ENCODE data around the gene RPS6KC1.

DNA sequence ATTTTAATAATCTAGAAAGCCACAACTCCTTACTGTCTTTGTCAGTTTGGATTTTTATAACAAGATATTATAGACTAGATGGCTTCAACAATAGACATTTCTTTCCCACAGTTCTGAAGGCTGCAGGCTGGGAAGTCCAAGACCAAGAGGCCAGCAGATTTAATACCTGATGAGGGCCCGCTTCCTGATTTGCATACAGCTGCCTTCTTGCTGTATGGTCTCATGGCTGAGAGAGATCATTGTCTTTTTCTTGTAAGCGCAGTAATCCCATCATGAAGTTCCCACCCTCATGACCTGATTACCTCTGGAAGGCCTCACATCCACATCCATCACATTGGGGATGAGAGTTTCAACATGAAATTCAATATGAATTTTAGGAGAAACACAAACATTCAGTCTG, 9.8 kb downstream of the RPS6KC1 start:
- TF ChIP-seq, protein P1, sequence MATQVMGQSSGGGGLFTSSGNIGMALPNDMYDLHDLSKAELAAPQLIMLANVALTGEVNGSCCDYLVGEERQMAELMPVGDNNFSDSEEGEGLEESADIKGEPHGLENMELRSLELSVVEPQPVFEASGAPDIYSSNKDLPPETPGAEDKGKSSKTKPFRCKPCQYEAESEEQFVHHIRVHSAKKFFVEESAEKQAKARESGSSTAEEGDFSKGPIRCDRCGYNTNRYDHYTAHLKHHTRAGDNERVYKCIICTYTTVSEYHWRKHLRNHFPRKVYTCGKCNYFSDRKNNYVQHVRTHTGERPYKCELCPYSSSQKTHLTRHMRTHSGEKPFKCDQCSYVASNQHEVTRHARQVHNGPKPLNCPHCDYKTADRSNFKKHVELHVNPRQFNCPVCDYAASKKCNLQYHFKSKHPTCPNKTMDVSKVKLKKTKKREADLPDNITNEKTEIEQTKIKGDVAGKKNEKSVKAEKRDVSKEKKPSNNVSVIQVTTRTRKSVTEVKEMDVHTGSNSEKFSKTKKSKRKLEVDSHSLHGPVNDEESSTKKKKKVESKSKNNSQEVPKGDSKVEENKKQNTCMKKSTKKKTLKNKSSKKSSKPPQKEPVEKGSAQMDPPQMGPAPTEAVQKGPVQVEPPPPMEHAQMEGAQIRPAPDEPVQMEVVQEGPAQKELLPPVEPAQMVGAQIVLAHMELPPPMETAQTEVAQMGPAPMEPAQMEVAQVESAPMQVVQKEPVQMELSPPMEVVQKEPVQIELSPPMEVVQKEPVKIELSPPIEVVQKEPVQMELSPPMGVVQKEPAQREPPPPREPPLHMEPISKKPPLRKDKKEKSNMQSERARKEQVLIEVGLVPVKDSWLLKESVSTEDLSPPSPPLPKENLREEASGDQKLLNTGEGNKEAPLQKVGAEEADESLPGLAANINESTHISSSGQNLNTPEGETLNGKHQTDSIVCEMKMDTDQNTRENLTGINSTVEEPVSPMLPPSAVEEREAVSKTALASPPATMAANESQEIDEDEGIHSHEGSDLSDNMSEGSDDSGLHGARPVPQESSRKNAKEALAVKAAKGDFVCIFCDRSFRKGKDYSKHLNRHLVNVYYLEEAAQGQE (IDR thresholded peaks at IDR 0.05; ENCODE audit: low read depth) = no peak
- TF ChIP-seq CEBPB (IDR thresholded peaks at IDR 0.05) = no peak
- no peak for TF ChIP-seq FOXM1 (IDR thresholded peaks at IDR 0.05; ENCODE audit: borderline replicate concordance, low read depth)
- TF ChIP-seq TCF12 (IDR thresholded peaks at IDR 0.05; ENCODE audit: low read depth) = no peak
- TF ChIP-seq EP300 (IDR thresholded peaks at IDR 0.05; ENCODE audit: borderline replicate concordance) = no peak
- no peak for TF ChIP-seq NFIC (IDR thresholded peaks at IDR 0.05)
- no peak for TF ChIP-seq RAD21 (IDR thresholded peaks at IDR 0.05; ENCODE audit: low read depth)
- TF ChIP-seq YY1 (IDR thresholded peaks at IDR 0.05; ENCODE audit: low read depth) = no peak

Measured in Ishikawa (cell line).